Liver (tissue), 9 donors: ENCODE data around the gene RNF4. TPM values are rescaled to one million over a fixed set of nuclear protein-coding genes. Genes with fewer than 3 reads are reported as not detected.

Source experiments
- DNase-seq: peaks from one replicate; pipeline ENCODE4 v3.0.0-alpha.2; 2017; ENCODE audit warnings: low spot score
- H3K27ac ChIP-seq, 2 donors: one replicate each; pipeline ENCODE4 v1.7.0; 2013; ENCODE audit warnings: inconsistent platforms in 2 of 2, low read length in 2 of 2, control low read depth in 1 of 2, low read depth in 1 of 2, mild to moderate bottlenecking in 1 of 2
- H3K27me3 ChIP-seq, 4 donors: one replicate each; pipeline versions ENCODE4 v1.6.1 to v1.7.0; 2013; ENCODE audit warnings: low read length in 3 of 4, inconsistent platforms in 1 of 4, mild to moderate bottlenecking in 1 of 4, moderate library complexity in 1 of 4; ENCODE audit not compliant: control insufficient read depth in 4 of 4, insufficient read depth in 4 of 4
- H3K36me3 ChIP-seq, 4 donors: one replicate each; pipeline versions ENCODE4 v1.6.1 to v1.7.0; 2013; ENCODE audit warnings: low read length in 3 of 4, mild to moderate bottlenecking in 3 of 4, low read depth in 1 of 4, moderate library complexity in 1 of 4; ENCODE audit not compliant: control insufficient read depth in 4 of 4, insufficient read depth in 3 of 4
- H3K4me1 ChIP-seq, 4 donors: one replicate each; pipeline versions ENCODE4 v1.6.1 to v1.7.0; 2013; ENCODE audit warnings: low read length in 3 of 4, mild to moderate bottlenecking in 3 of 4, moderate library complexity in 1 of 4; ENCODE audit not compliant: control insufficient read depth in 4 of 4, insufficient read depth in 4 of 4
- H3K4me3 ChIP-seq, 3 donors: one replicate each; pipeline versions ENCODE4 v1.6.1 to v1.7.0; 2013; ENCODE audit warnings: low read length in 3 of 3, control low read depth in 1 of 3, low read depth in 1 of 3, mild to moderate bottlenecking in 1 of 3
- H3K9ac ChIP-seq, 2 donors: one replicate each; pipeline ENCODE4 v1.7.0; 2013; ENCODE audit warnings: low read length in 2 of 2, mild to moderate bottlenecking in 2 of 2, moderate library complexity in 2 of 2, control low read depth in 1 of 2, low read depth in 1 of 2
- H3K9me3 ChIP-seq, 4 donors: one replicate each; pipeline versions ENCODE4 v1.6.1 to v1.7.0; 2013; ENCODE audit warnings: low read length in 3 of 4; ENCODE audit not compliant: control insufficient read depth in 4 of 4
- ATF3 ChIP-seq: IDR thresholded peaks from 2 replicates; pipeline ENCODE4 v1.6.1; 2016; ENCODE audit warnings: antibody characterized with exemption
- CTCF ChIP-seq: fragments of 150-350 bp; IDR thresholded peaks from 2 replicates; pipeline ENCODE4 v1.5.1; 2017; ENCODE audit warnings: improper control_type of control experiment, low read depth, low read length; ENCODE audit not compliant: missing input control
- EGR1 ChIP-seq, 2 donors: IDR thresholded peaks; 2 replicates each; pipeline ENCODE4 v1.6.1; 2016 to 2018; ENCODE audit warnings: antibody characterized with exemption in 2 of 2, low read depth in 2 of 2
- FOXA2 ChIP-seq: IDR thresholded peaks from 2 replicates; pipeline ENCODE4 v1.6.1; 2016; ENCODE audit warnings: antibody characterized with exemption
- GABPA ChIP-seq, 2 donors: IDR thresholded peaks in 1 of 2; conservative IDR thresholded peaks in 1 of 2; 2 replicates each; pipeline ENCODE4 v1.6.1; 2016; ENCODE audit warnings: antibody characterized with exemption in 2 of 2, mild to moderate bottlenecking in 1 of 2, moderate library complexity in 1 of 2
- HNF4A ChIP-seq, 2 donors: conservative IDR thresholded peaks; 2 replicates each; pipeline ENCODE4 v1.6.1; 2016; ENCODE audit warnings: antibody characterized with exemption in 2 of 2, mild to moderate bottlenecking in 2 of 2
- HNF4G ChIP-seq: IDR thresholded peaks from 2 replicates; pipeline ENCODE4 v1.6.1; 2016; ENCODE audit warnings: antibody characterized with exemption
- JUND ChIP-seq, 2 donors: IDR thresholded peaks; 2 replicates each; pipeline ENCODE4 v1.6.1; 2016; ENCODE audit warnings: antibody characterized with exemption in 2 of 2
- MAX ChIP-seq: IDR thresholded peaks from 2 replicates; pipeline ENCODE4 v1.6.1; 2016; ENCODE audit warnings: antibody characterized with exemption
- NR2F2 ChIP-seq: IDR thresholded peaks from 2 replicates; pipeline ENCODE4 v1.6.1; 2016; ENCODE audit warnings: antibody characterized with exemption
- RAD21 ChIP-seq, 2 donors: IDR thresholded peaks; 2 replicates each; pipeline ENCODE4 v1.6.1; 2016; ENCODE audit warnings: antibody characterized with exemption in 2 of 2, mild to moderate bottlenecking in 2 of 2
- REST ChIP-seq: IDR thresholded peaks from 2 replicates; pipeline ENCODE4 v1.6.1; 2016; ENCODE audit warnings: antibody characterized with exemption, mild to moderate bottlenecking
- RXRA ChIP-seq, 2 donors: IDR thresholded peaks; 2 replicates each; pipeline ENCODE4 v1.6.1; 2017 to 2018; ENCODE audit warnings: antibody characterized with exemption in 2 of 2, mild to moderate bottlenecking in 1 of 2
- SP1 ChIP-seq: IDR thresholded peaks from 2 replicates; pipeline ENCODE4 v1.6.1; 2018; ENCODE audit warnings: antibody characterized with exemption, mild to moderate bottlenecking
- TAF1 ChIP-seq: conservative IDR thresholded peaks from 2 replicates; pipeline ENCODE4 v1.6.1; 2016; ENCODE audit warnings: antibody characterized with exemption, mild to moderate bottlenecking
- YY1 ChIP-seq: IDR thresholded peaks from 2 replicates; pipeline ENCODE4 v1.6.1; 2016; ENCODE audit warnings: antibody characterized with exemption, mild to moderate bottlenecking
- ZBTB33 ChIP-seq: IDR thresholded peaks from 2 replicates; pipeline ENCODE4 v1.6.1; 2016; ENCODE audit warnings: antibody characterized with exemption
- WGBS: extraction: QIAGEN DNeasy Blood & Tissue Kit; methylation state at CpG from one replicate; pipeline ENCODE4 v1.1.7; 2013; 5-methylcytosine and 5-hydroxymethylcytosine counted together
- polyA plus RNA-seq, 2 donors: library from polyadenylated mRNA; stranded (reverse) in 1 of 2; unstranded in 1 of 2; fragments of 200-250 nt in 1 of 2; fragments of >200 nt in 1 of 2; fragmentation: Nextera tagmentation in 1 of 2; extraction: Ambion mirVana in 1 of 2; gene quantifications; one replicate each; pipeline versions ENCODE4 v1.2.1 to v1.2.3, GENCODE V29; 2013 to 2015
- total RNA-seq, 2 donors: library from RNA; depleted of rRNA; stranded (reverse); fragments of >200 nt; gene quantifications; one replicate each; pipeline ENCODE4 v1.2.3, GENCODE V29; 2014
- donor health status: healthy.
- donor health status: healthy.
- donor health status: healthy.
- donor health status: healthy.
- donor health status: healthy.

Gene RNF4
- total and polyA plus RNA-seq, 4 donors, result 13.0 to 31.0 (median 17.2) TPM

GRCh38 chr4:2427383-2428334 lies 41.2 kb upstream of the RNF4 start:
- Histone ChIP-seq H3K4me3 (no peak overlapping the region), H3K9ac (no peak overlapping the region), H3K36me3 (no peaks in the 10 kb centered on the region), H3K4me1 (no peaks in the 10 kb centered on the region), H3K9me3 (peaks cover 0 to 4% (median 1%) of the 10 kb centered on the region in 4 donors), H3K27ac (no peak overlapping the region), H3K27me3 (no peaks in the 10 kb centered on the region)
- 92% methylated on average over 23 of the region's 23 CpGs for WGBS
- TF ChIP-seq GABPA (IDR thresholded peaks at IDR 0.05 in 1 of 2, conservative IDR thresholded peaks at IDR 0.05 in 1 of 2), result no peak
- no peak for TF ChIP-seq HNF4A (conservative IDR thresholded peaks at IDR 0.05)
- no peak for TF ChIP-seq YY1
- TF ChIP-seq ZBTB33, result no peak
- no peak for TF ChIP-seq CTCF
- no peak for TF ChIP-seq SP1
- no peak for TF ChIP-seq REST
- TF ChIP-seq HNF4G, result no peak
- TF ChIP-seq NR2F2, result no peak
- no peak for TF ChIP-seq ATF3
- no peak for TF ChIP-seq TAF1
- TF ChIP-seq JUND (IDR thresholded peaks at IDR 0.05), result no peak
- no peak for TF ChIP-seq FOXA2
- no peak for TF ChIP-seq EGR1 (IDR thresholded peaks at IDR 0.05; ENCODE audit: low read depth in 2 of 2)
- TF ChIP-seq MAX, result no peak
- TF ChIP-seq RXRA (IDR thresholded peaks at IDR 0.05), result no peak
- TF ChIP-seq RAD21 (IDR thresholded peaks at IDR 0.05), result no peak
- DNase-seq, result no peak
